Liver (tissue), 9 donors: Measurements from ENCODE around the gene FAM83G. TPM values are rescaled to one million over a fixed set of nuclear protein-coding genes. Genes with fewer than 3 reads are reported as not detected.

Source experiments
- DNase-seq: peaks from one replicate; pipeline ENCODE4 v3.0.0-alpha.2; 2017; ENCODE audit warnings: low spot score
- H3K27ac ChIP-seq, 2 donors: one replicate each; pipeline ENCODE4 v1.7.0; 2013; ENCODE audit warnings: inconsistent platforms in 2 of 2, low read length in 2 of 2, control low read depth in 1 of 2, low read depth in 1 of 2, mild to moderate bottlenecking in 1 of 2
- H3K27me3 ChIP-seq, 4 donors: one replicate each; pipeline versions ENCODE4 v1.6.1 to v1.7.0; 2013; ENCODE audit warnings: low read length in 3 of 4, inconsistent platforms in 1 of 4, mild to moderate bottlenecking in 1 of 4, moderate library complexity in 1 of 4; ENCODE audit not compliant: control insufficient read depth in 4 of 4, insufficient read depth in 4 of 4
- H3K36me3 ChIP-seq, 4 donors: one replicate each; pipeline versions ENCODE4 v1.6.1 to v1.7.0; 2013; ENCODE audit warnings: low read length in 3 of 4, mild to moderate bottlenecking in 3 of 4, low read depth in 1 of 4, moderate library complexity in 1 of 4; ENCODE audit not compliant: control insufficient read depth in 4 of 4, insufficient read depth in 3 of 4
- H3K4me1 ChIP-seq, 4 donors: one replicate each; pipeline versions ENCODE4 v1.6.1 to v1.7.0; 2013; ENCODE audit warnings: low read length in 3 of 4, mild to moderate bottlenecking in 3 of 4, moderate library complexity in 1 of 4; ENCODE audit not compliant: control insufficient read depth in 4 of 4, insufficient read depth in 4 of 4
- H3K4me3 ChIP-seq, 3 donors: one replicate each; pipeline versions ENCODE4 v1.6.1 to v1.7.0; 2013; ENCODE audit warnings: low read length in 3 of 3, control low read depth in 1 of 3, low read depth in 1 of 3, mild to moderate bottlenecking in 1 of 3
- H3K9ac ChIP-seq, 2 donors: one replicate each; pipeline ENCODE4 v1.7.0; 2013; ENCODE audit warnings: low read length in 2 of 2, mild to moderate bottlenecking in 2 of 2, moderate library complexity in 2 of 2, control low read depth in 1 of 2, low read depth in 1 of 2
- H3K9me3 ChIP-seq, 4 donors: one replicate each; pipeline versions ENCODE4 v1.6.1 to v1.7.0; 2013; ENCODE audit warnings: low read length in 3 of 4; ENCODE audit not compliant: control insufficient read depth in 4 of 4
- ATF3 ChIP-seq: IDR thresholded peaks from 2 replicates; pipeline ENCODE4 v1.6.1; 2016; ENCODE audit warnings: antibody characterized with exemption
- FOXA1 ChIP-seq: IDR thresholded peaks from 2 replicates; pipeline ENCODE4 v1.6.1; 2016; ENCODE audit warnings: antibody characterized with exemption
- FOXA2 ChIP-seq: IDR thresholded peaks from 2 replicates; pipeline ENCODE4 v1.6.1; 2016; ENCODE audit warnings: antibody characterized with exemption
- GABPA ChIP-seq, 2 donors: IDR thresholded peaks in 1 of 2; conservative IDR thresholded peaks in 1 of 2; 2 replicates each; pipeline ENCODE4 v1.6.1; 2016; ENCODE audit warnings: antibody characterized with exemption in 2 of 2, mild to moderate bottlenecking in 1 of 2, moderate library complexity in 1 of 2
- HNF4A ChIP-seq, 2 donors: conservative IDR thresholded peaks; 2 replicates each; pipeline ENCODE4 v1.6.1; 2016; ENCODE audit warnings: antibody characterized with exemption in 2 of 2, mild to moderate bottlenecking in 2 of 2
- HNF4G ChIP-seq: IDR thresholded peaks from 2 replicates; pipeline ENCODE4 v1.6.1; 2016; ENCODE audit warnings: antibody characterized with exemption
- JUND ChIP-seq, 2 donors: IDR thresholded peaks; 2 replicates each; pipeline ENCODE4 v1.6.1; 2016; ENCODE audit warnings: antibody characterized with exemption in 2 of 2
- NR2F2 ChIP-seq: IDR thresholded peaks from 2 replicates; pipeline ENCODE4 v1.6.1; 2016; ENCODE audit warnings: antibody characterized with exemption
- RAD21 ChIP-seq, 2 donors: IDR thresholded peaks; 2 replicates each; pipeline ENCODE4 v1.6.1; 2016; ENCODE audit warnings: antibody characterized with exemption in 2 of 2, mild to moderate bottlenecking in 2 of 2
- REST ChIP-seq: IDR thresholded peaks from 2 replicates; pipeline ENCODE4 v1.6.1; 2016; ENCODE audit warnings: antibody characterized with exemption, mild to moderate bottlenecking
- RXRA ChIP-seq, 2 donors: IDR thresholded peaks; 2 replicates each; pipeline ENCODE4 v1.6.1; 2017 to 2018; ENCODE audit warnings: antibody characterized with exemption in 2 of 2, mild to moderate bottlenecking in 1 of 2
- SP1 ChIP-seq: IDR thresholded peaks from 2 replicates; pipeline ENCODE4 v1.6.1; 2018; ENCODE audit warnings: antibody characterized with exemption, mild to moderate bottlenecking
- TAF1 ChIP-seq: conservative IDR thresholded peaks from 2 replicates; pipeline ENCODE4 v1.6.1; 2016; ENCODE audit warnings: antibody characterized with exemption, mild to moderate bottlenecking
- YY1 ChIP-seq: IDR thresholded peaks from 2 replicates; pipeline ENCODE4 v1.6.1; 2016; ENCODE audit warnings: antibody characterized with exemption, mild to moderate bottlenecking
- ZBTB33 ChIP-seq: IDR thresholded peaks from 2 replicates; pipeline ENCODE4 v1.6.1; 2016; ENCODE audit warnings: antibody characterized with exemption
- WGBS: extraction: QIAGEN DNeasy Blood & Tissue Kit; methylation state at CpG from one replicate; pipeline ENCODE4 v1.1.7; 2013; 5-methylcytosine and 5-hydroxymethylcytosine counted together
- polyA plus RNA-seq, 2 donors: library from polyadenylated mRNA; stranded (reverse) in 1 of 2; unstranded in 1 of 2; fragments of 200-250 nt in 1 of 2; fragments of >200 nt in 1 of 2; fragmentation: Nextera tagmentation in 1 of 2; extraction: Ambion mirVana in 1 of 2; gene quantifications; one replicate each; pipeline versions ENCODE4 v1.2.1 to v1.2.3, GENCODE V29; 2013 to 2015
- total RNA-seq, 2 donors: library from RNA; depleted of rRNA; stranded (reverse); fragments of >200 nt; gene quantifications; one replicate each; pipeline ENCODE4 v1.2.3, GENCODE V29; 2014
- TF ChIP-seq, protein P1 (sequence below): fragments of 150-350 bp; IDR thresholded peaks from 2 replicates; pipeline ENCODE4 v1.5.1; 2017; ENCODE audit warnings: improper control_type of control experiment, low read depth, low read length; ENCODE audit not compliant: missing input control
- TF ChIP-seq, protein P2 (sequence below): IDR thresholded peaks from 2 replicates; pipeline ENCODE4 v1.6.1; 2016; ENCODE audit warnings: antibody characterized with exemption
- donor health status: healthy.
- donor health status: healthy.
- donor health status: healthy.
- donor health status: healthy.
- donor health status: healthy.

The FAM83G gene
- total and polyA plus RNA-seq, 4 donors: 5.2 to 25.0 (median 11.5) TPM

- H3K27me3 ChIP-seq: no peaks in the 10 kb centered on the region
- no peaks in the 10 kb centered on the region for H3K4me1 ChIP-seq
- TF ChIP-seq RXRA (IDR thresholded peaks at IDR 0.05): no peak
- TF ChIP-seq RAD21 (IDR thresholded peaks at IDR 0.05): no peak
- 97% methylated on average over 6 of the region's 6 CpGs for WGBS
- no peak overlapping the region for H3K9ac ChIP-seq
- no peak overlapping the region for H3K4me3 ChIP-seq
- peaks cover 0 to 2% (median 0%) of the 10 kb centered on the region in 4 donors for H3K36me3 ChIP-seq
- no peak overlapping the region for H3K27ac ChIP-seq
- no peaks in the 10 kb centered on the region for H3K9me3 ChIP-seq
- no peak for DNase-seq
These were observed 18.2 kb upstream of the FAM83G start for GRCh38 chr17:19022747-19023146.

DNA sequence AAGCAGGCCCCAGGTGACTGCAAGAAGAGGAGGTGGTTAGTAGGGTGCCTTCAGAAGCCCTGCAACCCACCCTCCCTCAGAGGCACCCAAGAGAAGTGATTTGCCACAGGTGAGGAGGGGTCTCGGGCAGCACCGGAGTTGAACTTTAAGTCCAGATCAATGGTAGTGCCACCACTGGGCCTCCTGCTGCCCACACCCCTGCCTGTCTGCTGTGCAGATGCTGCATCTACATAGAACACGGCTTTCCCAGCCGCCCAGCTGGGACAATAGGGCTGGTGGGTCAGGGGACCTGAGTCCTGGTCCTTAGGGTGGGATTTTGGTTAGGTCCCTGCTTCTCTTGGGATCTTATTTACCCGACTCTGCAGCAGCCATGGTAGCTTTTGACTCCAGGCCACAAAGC lies 17.6 kb upstream of the FAM83G start:
- TF ChIP-seq ZBTB33 (no peak), HNF4G (no peak), FOXA1 (no peak), ATF3 (no peak), RXRA (IDR thresholded peaks at IDR 0.05) (no peak), JUND (IDR thresholded peaks at IDR 0.05) (no peak), YY1 (no peak), GABPA (IDR thresholded peaks at IDR 0.05 in 1 of 2, conservative IDR thresholded peaks at IDR 0.05 in 1 of 2) (no peak), RAD21 (IDR thresholded peaks at IDR 0.05) (no peak)
- H3K27ac ChIP-seq: no peak overlapping the region
- no peaks in the 10 kb centered on the region for H3K27me3 ChIP-seq
- no peak overlapping the region for H3K9ac ChIP-seq
- no peak for DNase-seq
- no peak overlapping the region for H3K4me3 ChIP-seq
- 93% methylated on average over 5 of the region's 5 CpGs for WGBS
- no peaks in the 10 kb centered on the region for H3K9me3 ChIP-seq
- H3K4me1 ChIP-seq: peaks cover 0 to under 1% (median 0%) of the 10 kb centered on the region in 4 donors
- peaks cover 0 to 2% (median 0%) of the 10 kb centered on the region in 4 donors for H3K36me3 ChIP-seq

GRCh38 chr17:19021622-19022083 lies 17.1 kb upstream of the FAM83G start:
- Histone ChIP-seq H3K9ac (no peak overlapping the region), H3K36me3 (peaks cover 0 to 2% (median 0%) of the 10 kb centered on the region in 4 donors), H3K9me3 (no peaks in the 10 kb centered on the region), H3K27ac (no peak overlapping the region), H3K4me3 (no peak overlapping the region), H3K27me3 (no peaks in the 10 kb centered on the region), H3K4me1 (peaks cover 0 to 5% (median 1%) of the 10 kb centered on the region in 4 donors)
- TF ChIP-seq ATF3 (no peak), NR2F2 (no peak), SP1 (no peak), RXRA (IDR thresholded peaks at IDR 0.05) (no peak), FOXA2 (no peak), REST (no peak), TAF1 (no peak), FOXA1 (no peak), JUND (IDR thresholded peaks at IDR 0.05) (no peak), HNF4G (no peak), GABPA (IDR thresholded peaks at IDR 0.05 in 1 of 2, conservative IDR thresholded peaks at IDR 0.05 in 1 of 2) (no peak), HNF4A (conservative IDR thresholded peaks at IDR 0.05) (no peak), ZBTB33 (no peak)
- TF ChIP-seq, protein P1, sequence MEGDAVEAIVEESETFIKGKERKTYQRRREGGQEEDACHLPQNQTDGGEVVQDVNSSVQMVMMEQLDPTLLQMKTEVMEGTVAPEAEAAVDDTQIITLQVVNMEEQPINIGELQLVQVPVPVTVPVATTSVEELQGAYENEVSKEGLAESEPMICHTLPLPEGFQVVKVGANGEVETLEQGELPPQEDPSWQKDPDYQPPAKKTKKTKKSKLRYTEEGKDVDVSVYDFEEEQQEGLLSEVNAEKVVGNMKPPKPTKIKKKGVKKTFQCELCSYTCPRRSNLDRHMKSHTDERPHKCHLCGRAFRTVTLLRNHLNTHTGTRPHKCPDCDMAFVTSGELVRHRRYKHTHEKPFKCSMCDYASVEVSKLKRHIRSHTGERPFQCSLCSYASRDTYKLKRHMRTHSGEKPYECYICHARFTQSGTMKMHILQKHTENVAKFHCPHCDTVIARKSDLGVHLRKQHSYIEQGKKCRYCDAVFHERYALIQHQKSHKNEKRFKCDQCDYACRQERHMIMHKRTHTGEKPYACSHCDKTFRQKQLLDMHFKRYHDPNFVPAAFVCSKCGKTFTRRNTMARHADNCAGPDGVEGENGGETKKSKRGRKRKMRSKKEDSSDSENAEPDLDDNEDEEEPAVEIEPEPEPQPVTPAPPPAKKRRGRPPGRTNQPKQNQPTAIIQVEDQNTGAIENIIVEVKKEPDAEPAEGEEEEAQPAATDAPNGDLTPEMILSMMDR: no peak
- TF ChIP-seq, protein P2, sequence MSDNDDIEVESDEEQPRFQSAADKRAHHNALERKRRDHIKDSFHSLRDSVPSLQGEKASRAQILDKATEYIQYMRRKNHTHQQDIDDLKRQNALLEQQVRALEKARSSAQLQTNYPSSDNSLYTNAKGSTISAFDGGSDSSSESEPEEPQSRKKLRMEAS: no peak
- 97% methylated on average over 24 of the region's 24 CpGs for WGBS
- DNase-seq: no peak
